Memory B cell (primary cell): ENCODE data around the gene SSH2.

Experiments
- ATAC-seq: fragments of 150-1000 bp; cut with Tn5 transposase; 2 replicates; pipeline ENCODE4 v1.10.0; 2021; ENCODE audit warnings: low read depth, mild to moderate bottlenecking, moderate library complexity
- DNase-seq, 2 donors: peaks; one replicate each; pipeline ENCODE4 v3.0.0; 2022; ENCODE audit warnings: low spot score in 2 of 2
- H3K27ac Mint-ChIP-seq: one replicate; pipeline ENCODE4 v1.8.0; 2022; ENCODE audit warnings: mild to moderate bottlenecking, moderate library complexity, mixed read lengths
- H3K27me3 Mint-ChIP-seq: one replicate; pipeline ENCODE4 v1.8.0; 2022; ENCODE audit warnings: mixed read lengths
- H3K36me3 Mint-ChIP-seq: one replicate; pipeline ENCODE4 v1.8.0; 2022; ENCODE audit warnings: mild to moderate bottlenecking, mixed read lengths
- H3K4me1 Mint-ChIP-seq: one replicate; pipeline ENCODE4 v1.8.0; 2022; ENCODE audit warnings: mixed read lengths
- H3K4me3 Mint-ChIP-seq: one replicate; pipeline ENCODE4 v1.8.0; 2022; ENCODE audit warnings: mild to moderate bottlenecking, moderate library complexity, mixed read lengths
- H3K9me3 Mint-ChIP-seq: one replicate; pipeline ENCODE4 v1.8.0; 2022; ENCODE audit warnings: mixed read lengths

The SSH2 gene

GRCh38 chr17:29760279-29761039 lies 169.6 kb downstream of the SSH2 start:
- peak overlapping the region; percentile 92 for H3K4me3 Mint-ChIP-seq
- peaks cover 20% of the 10 kb centered on the region for H3K4me1 Mint-ChIP-seq
- peak; percentile 35 to 49 for DNase-seq
- H3K36me3 Mint-ChIP-seq, result peaks cover 4% of the 10 kb centered on the region
- H3K27me3 Mint-ChIP-seq, result no peaks in the 10 kb centered on the region
- ATAC-seq, result peak; percentile 46
- no peaks in the 10 kb centered on the region for H3K9me3 Mint-ChIP-seq
- H3K27ac Mint-ChIP-seq, result peak overlapping the region; percentile 89

- H3K4me3 Mint-ChIP-seq, result no peak overlapping the region
- ATAC-seq (no peak), DNase-seq (no peak)
- no peaks in the 10 kb centered on the region for H3K27me3 Mint-ChIP-seq
- no peaks in the 10 kb centered on the region for H3K9me3 Mint-ChIP-seq
- H3K27ac Mint-ChIP-seq, result peak overlapping the region; percentile 48
- H3K4me1 Mint-ChIP-seq, result peaks cover 24% of the 10 kb centered on the region
- peaks cover 4% of the 10 kb centered on the region for H3K36me3 Mint-ChIP-seq
These were observed 171.8 kb downstream of the SSH2 start for GRCh38 chr17:29758255-29758654.

- H3K9me3 Mint-ChIP-seq, result no peaks in the 10 kb centered on the region
- ATAC-seq (no peak), DNase-seq (no peak)
- H3K4me3 Mint-ChIP-seq, result peak overlapping the region; percentile 84
- peaks cover 6% of the 10 kb centered on the region for H3K36me3 Mint-ChIP-seq
- H3K27me3 Mint-ChIP-seq, result no peaks in the 10 kb centered on the region
- peak overlapping the region; percentile 48 for H3K27ac Mint-ChIP-seq
- peaks cover 24% of the 10 kb centered on the region for H3K4me1 Mint-ChIP-seq
These were observed 172.2 kb downstream of the SSH2 start for GRCh38 chr17:29757788-29758187.

GRCh38 chr17:29753845-29754439 lies 176.1 kb downstream of the SSH2 start:
- Mint-ChIP-seq H3K27ac (peak overlapping the region; percentile 84), H3K4me3 (peak overlapping the region; percentile 14)
- DNase-seq, result peak in 1 of 2 donors; percentile 36

GRCh38 chr17:29749045-29749825 lies 180.8 kb downstream of the SSH2 start:
- Mint-ChIP-seq H3K36me3 (peaks cover 13% of the 10 kb centered on the region), H3K9me3 (no peaks in the 10 kb centered on the region), H3K4me1 (peaks cover 42% of the 10 kb centered on the region), H3K4me3 (no peak overlapping the region), H3K27me3 (no peaks in the 10 kb centered on the region), H3K27ac (peak overlapping the region; percentile 72)
- DNase-seq (no peak), ATAC-seq (no peak)

More at GRCh38 chr17:29753845-29754439, 176.1 kb downstream of the SSH2 start:
- Mint-ChIP-seq H3K4me1 (peaks cover 28% of the 10 kb centered on the region), H3K27me3 (no peaks in the 10 kb centered on the region), H3K9me3 (no peaks in the 10 kb centered on the region), H3K36me3 (peaks cover 10% of the 10 kb centered on the region)
- ATAC-seq, result peak; percentile 79

DNA sequence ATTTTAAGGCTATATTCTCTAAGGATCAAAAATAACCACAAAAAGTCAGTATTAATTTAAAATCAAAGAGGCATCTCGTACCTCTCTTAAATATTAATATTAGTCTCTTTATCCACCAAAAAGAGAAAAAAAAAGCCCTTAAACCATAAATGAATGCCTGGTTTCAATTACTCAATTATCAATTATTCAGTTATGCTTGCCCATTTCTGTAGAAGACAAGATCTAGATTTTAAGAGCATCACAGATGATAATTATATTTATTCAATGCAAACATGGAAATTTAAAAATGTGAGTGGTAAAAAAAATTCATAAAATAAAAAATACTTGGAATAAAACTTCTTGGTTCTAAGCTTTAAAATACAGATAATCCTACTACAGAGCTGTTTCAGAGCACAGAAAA lies 181.6 kb downstream of the SSH2 start:
- no peak for DNase-seq
- Mint-ChIP-seq H3K4me1 (peaks cover 41% of the 10 kb centered on the region), H3K9me3 (no peaks in the 10 kb centered on the region), H3K4me3 (no peak overlapping the region), H3K27me3 (no peaks in the 10 kb centered on the region), H3K36me3 (peaks cover 13% of the 10 kb centered on the region), H3K27ac (peak overlapping the region; percentile 75)
- no peak for ATAC-seq

DNA sequence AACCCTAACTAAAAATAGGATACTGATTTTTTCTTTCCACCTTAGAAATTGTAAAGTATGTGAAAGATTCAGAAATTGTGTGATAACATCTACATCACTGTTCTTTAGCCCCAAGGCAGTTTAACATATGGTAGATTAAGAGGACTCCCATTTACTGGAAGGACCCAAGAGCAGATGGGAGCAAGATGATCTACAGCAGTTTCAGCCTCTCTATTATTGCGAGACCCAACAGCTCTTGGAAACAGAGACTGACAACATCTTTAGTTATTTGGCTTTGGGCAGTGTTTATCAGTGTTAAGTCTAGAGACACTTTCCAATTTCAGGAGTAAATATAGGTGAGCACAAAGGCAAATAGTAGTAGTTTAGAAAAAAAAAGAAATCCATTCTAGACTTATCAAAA lies 182.4 kb downstream of the SSH2 start:
- Mint-ChIP-seq H3K4me1 (peaks cover 42% of the 10 kb centered on the region), H3K27me3 (no peaks in the 10 kb centered on the region), H3K27ac (peak overlapping the region; percentile 75), H3K4me3 (no peak overlapping the region), H3K9me3 (no peaks in the 10 kb centered on the region), H3K36me3 (peaks cover 10% of the 10 kb centered on the region)
- no peak for DNase-seq
- no peak for ATAC-seq

DNA sequence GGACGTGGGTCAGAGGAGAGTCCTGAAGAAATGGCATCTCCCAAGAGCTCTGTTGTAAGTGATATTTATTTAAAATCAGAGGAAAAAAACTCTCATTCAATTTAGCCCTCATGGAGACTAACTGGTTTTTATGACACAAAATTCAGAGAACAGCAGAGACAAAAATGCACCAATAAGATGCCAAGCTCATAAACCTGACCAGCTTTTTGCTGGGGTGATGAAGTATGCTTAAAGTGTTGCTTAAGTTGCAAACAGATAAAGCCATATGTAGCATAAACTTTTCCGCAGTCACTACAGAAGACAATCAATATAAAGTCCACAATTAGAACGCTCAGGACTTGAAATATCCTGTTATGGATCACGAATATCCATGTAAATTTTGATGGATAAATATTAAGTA lies 183.4 kb downstream of the SSH2 start:
- Mint-ChIP-seq H3K4me1 (peaks cover 43% of the 10 kb centered on the region), H3K27ac (no peak overlapping the region), H3K27me3 (no peaks in the 10 kb centered on the region)

GRCh38 chr17:29744121-29744520 lies 185.9 kb downstream of the SSH2 start:
- Mint-ChIP-seq H3K4me1 (peaks cover 44% of the 10 kb centered on the region), H3K9me3 (no peaks in the 10 kb centered on the region), H3K4me3 (no peak overlapping the region), H3K36me3 (peaks cover 8% of the 10 kb centered on the region), H3K27me3 (no peaks in the 10 kb centered on the region), H3K27ac (peak overlapping the region; percentile 84)
- ATAC-seq (no peak), DNase-seq (no peak)

More for the DNA sequence above, 183.4 kb downstream of the SSH2 start:
- DNase-seq, result no peak
- Mint-ChIP-seq H3K36me3 (peaks cover 9% of the 10 kb centered on the region), H3K9me3 (no peaks in the 10 kb centered on the region), H3K4me3 (no peak overlapping the region)
- ATAC-seq, result no peak

GRCh38 chr17:29742210-29742513 lies 187.9 kb downstream of the SSH2 start:
- H3K36me3 Mint-ChIP-seq, result peaks cover 7% of the 10 kb centered on the region
- no peaks in the 10 kb centered on the region for H3K9me3 Mint-ChIP-seq
- H3K4me3 Mint-ChIP-seq, result peak overlapping the region; percentile 43
- H3K27ac Mint-ChIP-seq, result peak overlapping the region; percentile 84
- DNase-seq (no peak), ATAC-seq (peak; percentile 49)
- H3K4me1 Mint-ChIP-seq, result peaks cover 32% of the 10 kb centered on the region
- no peaks in the 10 kb centered on the region for H3K27me3 Mint-ChIP-seq

- no peak for DNase-seq
- Mint-ChIP-seq H3K9me3 (no peaks in the 10 kb centered on the region), H3K27ac (peak overlapping the region; percentile 79), H3K27me3 (no peaks in the 10 kb centered on the region), H3K36me3 (peaks cover 6% of the 10 kb centered on the region), H3K4me1 (peaks cover 27% of the 10 kb centered on the region), H3K4me3 (no peak overlapping the region)
- no peak for ATAC-seq
These were observed 190.0 kb downstream of the SSH2 start for GRCh38 chr17:29740017-29740416.

GRCh38 chr17:29734640-29735039 lies 195.4 kb downstream of the SSH2 start:
- no peak for DNase-seq
- Mint-ChIP-seq H3K9me3 (no peaks in the 10 kb centered on the region), H3K27ac (no peak overlapping the region), H3K36me3 (peaks cover 14% of the 10 kb centered on the region), H3K4me3 (no peak overlapping the region), H3K4me1 (peaks cover 9% of the 10 kb centered on the region), H3K27me3 (no peaks in the 10 kb centered on the region)
- no peak for ATAC-seq

GRCh38 chr17:29733166-29733565 lies 196.9 kb downstream of the SSH2 start:
- Mint-ChIP-seq H3K36me3 (peaks cover 23% of the 10 kb centered on the region), H3K4me3 (no peak overlapping the region), H3K4me1 (peaks cover 20% of the 10 kb centered on the region), H3K27me3 (no peaks in the 10 kb centered on the region), H3K9me3 (peaks cover 3% of the 10 kb centered on the region), H3K27ac (peak overlapping the region; percentile 79)
- ATAC-seq, result no peak
- DNase-seq, result no peak

DNA sequence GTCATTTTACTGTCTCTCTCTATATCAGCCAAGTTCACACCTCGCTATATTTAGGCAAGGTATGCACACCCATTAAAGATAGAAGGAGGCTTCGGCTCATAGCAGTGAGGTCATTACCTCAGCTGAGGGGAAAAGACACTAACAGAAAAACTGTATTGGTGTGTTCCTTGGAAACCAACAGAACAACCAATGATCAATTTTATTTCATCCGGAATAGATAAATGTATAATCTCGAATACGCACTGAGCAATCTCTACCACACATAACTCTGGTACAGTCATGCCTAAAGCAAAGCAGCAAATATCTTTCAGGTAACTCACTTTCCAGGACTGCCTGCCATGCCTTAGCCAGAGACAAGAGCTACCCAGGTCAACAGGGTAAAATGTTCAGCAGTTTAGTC lies 197.4 kb downstream of the SSH2 start:
- Mint-ChIP-seq H3K4me1 (peaks cover 24% of the 10 kb centered on the region), H3K4me3 (no peak overlapping the region), H3K36me3 (peaks cover 27% of the 10 kb centered on the region), H3K9me3 (peaks cover 6% of the 10 kb centered on the region), H3K27ac (peak overlapping the region; percentile 79), H3K27me3 (no peaks in the 10 kb centered on the region)
- ATAC-seq (no peak), DNase-seq (no peak)
